ENCODE data around the gene NPEPL1. TPM values are rescaled to one million over a fixed set of nuclear protein-coding genes. Genes with fewer than 3 reads are reported as not detected.

The NPEPL1 gene
- total and polyA plus RNA-seq, 2 of the 8 experiments (the other 6 are each of a cell fraction or from before 2014, with no cell fraction given), result 12.4 to 26.8 TPM

- TF ChIP-seq CHD7 (IDR thresholded peaks at IDR 0.05; ENCODE audit: insufficient replicate concordance, low read length), result no peak
- no peak for TF ChIP-seq SIX5 (IDR thresholded peaks at IDR 0.05; ENCODE audit: low read depth, low read length)
- TF ChIP-seq ATF3 (IDR thresholded peaks at IDR 0.05; ENCODE audit: insufficient read depth, low read depth, low read length), result no peak
Measured at GRCh38 chr20:58712151-58712791, 19.7 kb downstream of the NPEPL1 start (continued).

Data from H1 (cell line).